RWPE1 (cell line): ENCODE data around the gene SIAH2.

Experiments used
- CTCF ChIA-PET: fragments of 350-600 bp; sonication (Branson Sonifier 250); formaldehyde crosslinking; extraction: SDS; loops from one replicate; lab custom pipeline; 2021; lab: Yijun Ruan, JAX
- POLR2A ChIA-PET: fragments of 400-600 bp; formaldehyde crosslinking; extraction: SDS; loops from one replicate; lab custom pipeline; 2020; ENCODE audit warnings: antibody characterized with exemption; ENCODE audit not compliant: low non-redundant PET; lab: Yijun Ruan, JAX
- DNase-seq: peaks from one replicate; pipeline ENCODE4 v3.0.0; 2012; ENCODE audit warnings: low spot score
- H3K27ac ChIP-seq: fragments of 450-650 bp; 2 replicates; pipeline ENCODE4 v1.5.1; 2017
- TF ChIP-seq, protein P1 (sequence below): fragments of 450-650 bp; conservative IDR thresholded peaks from 2 replicates; pipeline ENCODE4 v1.5.1; 2017; ENCODE audit warnings: low read depth, mild to moderate bottlenecking

Gene SIAH2

DNA sequence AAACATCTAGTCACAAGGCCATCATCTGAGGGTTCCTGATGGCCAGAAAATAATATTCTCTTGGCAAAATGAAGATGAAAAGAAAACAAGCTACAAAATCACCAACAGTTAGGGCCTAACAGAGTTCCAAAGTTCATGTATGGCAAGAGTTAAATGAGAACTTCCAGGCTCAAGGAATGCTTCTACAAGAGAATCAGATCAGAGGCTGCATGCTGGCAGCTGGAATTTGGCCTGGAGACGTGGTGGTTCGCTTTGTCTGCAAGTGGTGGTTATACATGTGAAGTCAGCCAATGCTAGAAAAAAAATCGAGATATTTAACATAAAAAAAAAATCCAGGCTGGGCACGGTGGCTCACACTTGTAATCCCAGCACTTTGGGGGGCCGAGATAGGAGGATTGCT lies 5.6 kb downstream of the SIAH2 start:
- CTCF ChIA-PET = interaction anchor here (0.7 kb wide), 1 partner anchor 1386 kb away, joined by 3 read pairs; no protein-coding TSS in a partner anchor

DNA sequence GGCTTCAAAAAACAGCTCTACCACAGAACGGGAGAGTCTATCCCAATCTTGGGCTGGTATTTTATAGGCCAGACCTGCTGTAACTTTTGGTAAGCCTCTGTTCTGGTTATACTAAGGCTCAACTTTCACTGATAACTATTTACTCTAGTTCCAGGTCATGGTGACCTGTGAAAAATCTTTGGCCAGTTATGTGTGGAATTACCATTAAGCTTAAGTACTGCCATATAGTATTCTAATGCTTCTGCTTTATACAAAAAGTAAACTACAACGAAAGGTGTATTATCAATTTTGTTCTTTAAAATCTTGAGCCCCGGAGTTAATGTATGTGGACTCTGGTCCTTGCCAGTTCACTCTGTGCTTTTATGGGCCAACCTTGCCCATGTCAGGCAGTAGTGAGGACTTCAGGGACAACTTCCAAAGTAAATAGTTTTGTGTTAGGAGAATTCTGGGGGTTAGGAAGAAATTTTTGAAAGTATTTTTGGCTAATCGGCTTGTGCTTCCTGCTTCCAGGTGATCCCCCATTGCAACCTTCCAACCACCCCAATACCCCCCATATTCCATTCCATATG lies 6.4 kb downstream of the SIAH2 start:
- ChIA-PET CTCF (interaction anchor here (0.6 to 0.7 kb wide), 2 partner anchors 22 to 1387 kb away, joined by 3 read pairs; no protein-coding TSS in a partner anchor), POLR2A (no interaction called here)
- DNase-seq = no peak
- TF ChIP-seq, protein P1, sequence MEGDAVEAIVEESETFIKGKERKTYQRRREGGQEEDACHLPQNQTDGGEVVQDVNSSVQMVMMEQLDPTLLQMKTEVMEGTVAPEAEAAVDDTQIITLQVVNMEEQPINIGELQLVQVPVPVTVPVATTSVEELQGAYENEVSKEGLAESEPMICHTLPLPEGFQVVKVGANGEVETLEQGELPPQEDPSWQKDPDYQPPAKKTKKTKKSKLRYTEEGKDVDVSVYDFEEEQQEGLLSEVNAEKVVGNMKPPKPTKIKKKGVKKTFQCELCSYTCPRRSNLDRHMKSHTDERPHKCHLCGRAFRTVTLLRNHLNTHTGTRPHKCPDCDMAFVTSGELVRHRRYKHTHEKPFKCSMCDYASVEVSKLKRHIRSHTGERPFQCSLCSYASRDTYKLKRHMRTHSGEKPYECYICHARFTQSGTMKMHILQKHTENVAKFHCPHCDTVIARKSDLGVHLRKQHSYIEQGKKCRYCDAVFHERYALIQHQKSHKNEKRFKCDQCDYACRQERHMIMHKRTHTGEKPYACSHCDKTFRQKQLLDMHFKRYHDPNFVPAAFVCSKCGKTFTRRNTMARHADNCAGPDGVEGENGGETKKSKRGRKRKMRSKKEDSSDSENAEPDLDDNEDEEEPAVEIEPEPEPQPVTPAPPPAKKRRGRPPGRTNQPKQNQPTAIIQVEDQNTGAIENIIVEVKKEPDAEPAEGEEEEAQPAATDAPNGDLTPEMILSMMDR = no peak
- no peak overlapping the region for H3K27ac ChIP-seq

More for the DNA sequence above, 5.6 kb downstream of the SIAH2 start:
- TF ChIP-seq, protein P1 = no peak
- no peak overlapping the region for H3K27ac ChIP-seq
- POLR2A ChIA-PET = no interaction called here
- DNase-seq = no peak

DNA sequence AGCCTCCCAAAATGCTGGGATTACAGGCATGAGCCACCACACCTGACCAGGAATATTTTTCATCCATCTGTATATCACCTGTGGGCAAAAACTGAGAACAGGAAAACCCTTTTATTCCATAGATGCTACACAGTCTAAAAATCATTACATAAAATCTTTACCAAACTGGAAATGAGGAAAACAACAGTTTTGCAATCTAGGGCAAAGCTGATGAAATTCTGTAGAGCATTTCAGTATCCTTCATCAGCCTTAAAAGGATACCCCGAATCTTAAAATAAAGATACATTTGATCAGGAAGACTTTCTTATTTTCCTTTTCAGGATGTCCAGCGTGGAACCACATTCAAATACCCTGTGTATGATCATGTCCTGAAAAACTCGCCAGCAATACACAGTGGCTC lies 7.1 kb downstream of the SIAH2 start:
- CTCF ChIA-PET = interaction anchor here (0.6 kb wide), 1 partner anchor 166 kb away, joined by 4 read pairs; no protein-coding TSS in a partner anchor
- H3K27ac ChIP-seq = no peak overlapping the region
- TF ChIP-seq, protein P1 = no peak
- no peak for DNase-seq
- POLR2A ChIA-PET = no interaction called here

DNA sequence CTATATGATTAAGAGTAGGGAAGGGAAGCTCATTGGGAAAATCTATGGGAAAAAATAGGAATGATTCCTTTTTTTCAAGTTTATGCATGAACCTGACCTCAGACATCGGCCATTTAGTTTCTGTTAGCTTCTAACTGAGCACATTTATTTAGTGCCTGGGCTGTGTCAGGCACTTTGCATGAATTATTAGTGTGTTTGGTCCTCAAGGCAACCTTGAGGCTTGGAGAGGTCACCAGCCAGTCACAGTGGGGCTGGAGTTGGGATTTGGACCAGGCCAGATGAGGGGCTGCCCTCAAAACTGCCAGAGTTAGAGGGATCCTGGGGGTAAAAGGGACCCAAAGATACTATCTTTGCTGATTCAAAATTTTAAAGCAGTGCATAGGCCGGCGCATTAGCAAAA lies 8.1 kb downstream of the SIAH2 start:
- CTCF ChIA-PET = no interaction called here
- POLR2A ChIA-PET = no interaction called here
- TF ChIP-seq, protein P1 = no peak
- no peak overlapping the region for H3K27ac ChIP-seq
- no peak for DNase-seq

DNA sequence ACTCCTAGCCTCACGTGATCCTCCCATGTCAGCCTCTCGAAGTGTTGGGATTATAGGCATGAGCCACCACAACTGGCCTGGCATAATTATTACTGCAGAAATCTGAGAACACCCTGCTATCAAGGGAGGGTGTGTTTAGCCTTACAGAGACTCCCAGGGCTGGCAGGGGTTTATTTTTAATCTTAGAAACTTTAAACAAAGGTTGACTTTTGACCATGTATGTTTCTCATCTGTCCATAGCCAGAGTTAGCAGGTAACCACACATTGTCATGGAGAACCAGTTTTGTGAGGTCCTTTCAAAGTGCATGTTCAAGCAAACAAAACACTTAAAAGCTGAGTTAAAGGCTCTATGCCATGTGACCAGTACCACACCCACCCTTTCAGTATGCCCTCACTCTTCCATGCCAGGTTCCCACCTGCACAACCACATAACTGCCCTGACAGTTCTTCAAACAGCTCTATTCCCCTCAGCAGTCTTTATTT lies 11.1 kb downstream of the SIAH2 start:
- POLR2A ChIA-PET = no interaction called here
- H3K27ac ChIP-seq = no peak overlapping the region
- no peak for DNase-seq
- TF ChIP-seq, protein P1 = no peak
- CTCF ChIA-PET = interaction anchor here (1.4 kb wide), 1 partner anchor 10 kb away, joined by 5 read pairs; no protein-coding TSS in a partner anchor

DNA sequence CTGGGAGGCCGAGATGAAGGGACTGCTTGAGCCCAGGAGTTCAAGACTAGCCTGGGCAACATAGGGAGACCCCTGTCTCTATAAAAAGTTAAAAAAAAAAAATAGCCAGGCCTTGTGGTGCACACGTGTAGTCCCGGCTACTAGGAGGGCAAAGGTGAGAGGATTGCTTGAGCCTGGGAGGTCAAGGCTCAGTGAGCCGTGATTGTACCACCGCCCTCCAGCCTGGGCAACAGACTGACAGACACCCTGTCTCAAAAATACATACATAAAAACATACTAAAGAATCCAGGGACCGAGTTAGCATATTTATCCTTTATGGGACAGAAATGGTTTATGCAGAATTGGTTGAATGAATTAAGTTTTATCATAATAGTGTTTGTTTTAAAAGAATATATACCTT lies 13.7 kb downstream of the SIAH2 start:
- ChIA-PET CTCF (no interaction called here), POLR2A (no interaction called here)
- TF ChIP-seq, protein P1 = no peak
- DNase-seq = no peak
- H3K27ac ChIP-seq = no peak overlapping the region
